Loucy (cell line): ENCODE data around the gene PHKG1.
"Not testable (repeated sequence)": the region's sequence is repeated elsewhere in the genome, so short reads cannot be mapped to it uniquely, and the experiment has no call there.

Experiments
- EZH2phosphoT487 ChIP-seq: fragments of 200-600 bp; IDR thresholded peaks from 2 replicates; pipeline ENCODE4 v1.6.1; 2018; ENCODE audit warnings: antibody characterized with exemption, mild to moderate bottlenecking, moderate library complexity, borderline replicate concordance
- TF ChIP-seq, protein P1 (sequence below): fragments of 200-600 bp; sonication (generic); conservative IDR thresholded peaks from 2 replicates; pipeline ENCODE4 v1.5.1; 2014; ENCODE audit warnings: mild to moderate bottlenecking, antibody characterized with exemption, low read length

GRCh38 chr7:56048763-56049162 lies 44.0 kb downstream of the PHKG1 start:
- TF ChIP-seq, protein P1, sequence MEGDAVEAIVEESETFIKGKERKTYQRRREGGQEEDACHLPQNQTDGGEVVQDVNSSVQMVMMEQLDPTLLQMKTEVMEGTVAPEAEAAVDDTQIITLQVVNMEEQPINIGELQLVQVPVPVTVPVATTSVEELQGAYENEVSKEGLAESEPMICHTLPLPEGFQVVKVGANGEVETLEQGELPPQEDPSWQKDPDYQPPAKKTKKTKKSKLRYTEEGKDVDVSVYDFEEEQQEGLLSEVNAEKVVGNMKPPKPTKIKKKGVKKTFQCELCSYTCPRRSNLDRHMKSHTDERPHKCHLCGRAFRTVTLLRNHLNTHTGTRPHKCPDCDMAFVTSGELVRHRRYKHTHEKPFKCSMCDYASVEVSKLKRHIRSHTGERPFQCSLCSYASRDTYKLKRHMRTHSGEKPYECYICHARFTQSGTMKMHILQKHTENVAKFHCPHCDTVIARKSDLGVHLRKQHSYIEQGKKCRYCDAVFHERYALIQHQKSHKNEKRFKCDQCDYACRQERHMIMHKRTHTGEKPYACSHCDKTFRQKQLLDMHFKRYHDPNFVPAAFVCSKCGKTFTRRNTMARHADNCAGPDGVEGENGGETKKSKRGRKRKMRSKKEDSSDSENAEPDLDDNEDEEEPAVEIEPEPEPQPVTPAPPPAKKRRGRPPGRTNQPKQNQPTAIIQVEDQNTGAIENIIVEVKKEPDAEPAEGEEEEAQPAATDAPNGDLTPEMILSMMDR: not testable (repeated sequence)
- not testable (repeated sequence) for TF ChIP-seq EZH2phosphoT487
